HG02623 (cell line): ENCODE data around the gene NAMPT.
"Not testable (repeated sequence)": the region's sequence is repeated elsewhere in the genome, so short reads cannot be mapped to it uniquely, and the experiment has no call there.

Experiments used
- ATAC-seq: cut with Tn5 transposase; IDR thresholded peaks from one replicate; pipeline ENCODE4 v1.9.1; 2021; ENCODE audit warnings: moderate library complexity; ENCODE audit not compliant: unreplicated experiment

NAMPT gene

GRCh38 chr7:106238830-106239229, 46.0 kb downstream of the NAMPT start:
- no peak for ATAC-seq

GRCh38 chr7:106236065-106236464, 48.7 kb downstream of the NAMPT start:
- no peak for ATAC-seq

- no peak for ATAC-seq
Observed at GRCh38 chr7:106234425-106234824, 50.4 kb downstream of the NAMPT start.

- no peak for ATAC-seq
Observed at GRCh38 chr7:106231856-106232490, 52.8 kb downstream of the NAMPT start.

GRCh38 chr7:106225856-106226255, 58.9 kb downstream of the NAMPT start:
- no peak for ATAC-seq

GRCh38 chr7:106224797-106225196, 60.0 kb downstream of the NAMPT start:
- ATAC-seq = no peak

GRCh38 chr7:106223156-106223555, 61.6 kb downstream of the NAMPT start:
- no peak for ATAC-seq

- no peak for ATAC-seq
Observed at GRCh38 chr7:106222545-106222944, 62.2 kb downstream of the NAMPT start.

GRCh38 chr7:106220307-106220706, 64.5 kb downstream of the NAMPT start:
- ATAC-seq = no peak

- no peak for ATAC-seq
Observed at GRCh38 chr7:106219170-106219569, 65.6 kb downstream of the NAMPT start.

GRCh38 chr7:106218546-106218945, 66.2 kb downstream of the NAMPT start:
- ATAC-seq = no peak

GRCh38 chr7:106216923-106217542, 67.8 kb downstream of the NAMPT start:
- ATAC-seq = no peak

- no peak for ATAC-seq
Observed at GRCh38 chr7:106216517-106216922, 68.3 kb downstream of the NAMPT start.

- no peak for ATAC-seq
Observed at GRCh38 chr7:106215868-106216516, 68.8 kb downstream of the NAMPT start.

GRCh38 chr7:106208944-106209343, 75.8 kb downstream of the NAMPT start:
- ATAC-seq = not testable (repeated sequence)

- ATAC-seq = no peak
Observed at GRCh38 chr7:106206826-106207541, 77.8 kb downstream of the NAMPT start.

- no peak for ATAC-seq
Observed at GRCh38 chr7:106205621-106206222, 79.1 kb downstream of the NAMPT start.

GRCh38 chr7:106203473-106203872, 81.3 kb downstream of the NAMPT start:
- no peak for ATAC-seq

GRCh38 chr7:106201164-106201563, 83.6 kb downstream of the NAMPT start:
- no peak for ATAC-seq

GRCh38 chr7:106199813-106200364, 84.9 kb downstream of the NAMPT start:
- ATAC-seq = no peak

- no peak for ATAC-seq
Observed at GRCh38 chr7:106199024-106199423, 85.8 kb downstream of the NAMPT start.
